Urothelium cell line (cell line): Measurements from ENCODE around the gene LTB.

Source experiments
- DNase-seq: peaks from one replicate; pipeline ENCODE4 v3.0.0; 2011; ENCODE audit warnings: low spot score, mixed read lengths
- FAIRE-seq: peaks from 2 replicates; lab custom pipeline; 2011; peaks lifted over from hg19 to GRCh38; lab: Jason Lieb, UNC

The LTB gene

DNA sequence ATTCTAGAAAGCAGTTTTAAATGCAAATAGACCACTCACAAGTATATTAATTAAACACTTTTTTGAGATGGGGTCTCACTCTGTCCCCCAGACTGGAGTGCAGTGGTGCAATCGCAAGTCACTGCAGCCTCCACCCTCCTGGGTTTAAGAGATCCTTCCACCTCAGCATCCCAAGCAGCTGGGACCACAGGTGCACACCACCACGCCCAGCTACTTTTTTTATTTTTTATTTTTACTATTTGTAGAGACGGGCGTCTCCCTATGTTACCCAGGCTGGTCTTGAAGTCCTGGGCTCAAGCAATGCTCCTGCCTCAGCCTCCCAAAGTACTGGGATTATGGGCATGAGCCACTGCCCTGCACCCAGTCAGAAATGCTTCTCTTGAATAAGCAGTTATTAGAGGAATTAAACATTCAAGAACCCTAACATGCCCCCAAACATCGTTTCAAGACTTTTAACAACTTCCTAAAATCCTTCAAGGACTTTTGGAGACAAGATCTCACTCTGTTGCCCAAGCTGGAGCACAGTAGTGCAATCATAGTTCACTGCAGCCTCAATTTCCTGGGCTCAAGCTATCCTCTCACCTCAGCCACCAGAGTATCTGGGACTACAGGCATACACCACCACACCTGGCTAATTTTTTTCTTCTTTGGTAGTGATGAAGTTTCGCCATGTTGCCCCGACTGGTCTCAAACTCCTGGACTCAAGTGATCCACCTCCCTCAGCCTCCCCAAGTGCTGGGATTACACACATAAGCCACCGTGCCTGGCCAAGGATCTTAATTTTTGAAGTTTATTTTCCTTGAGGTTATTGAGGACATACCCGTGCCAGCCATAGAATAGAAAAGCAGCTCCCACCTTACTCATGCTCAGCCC, 50.2 kb downstream of the LTB start:
- DNase-seq (no peak), FAIRE-seq (no peak)

DNA sequence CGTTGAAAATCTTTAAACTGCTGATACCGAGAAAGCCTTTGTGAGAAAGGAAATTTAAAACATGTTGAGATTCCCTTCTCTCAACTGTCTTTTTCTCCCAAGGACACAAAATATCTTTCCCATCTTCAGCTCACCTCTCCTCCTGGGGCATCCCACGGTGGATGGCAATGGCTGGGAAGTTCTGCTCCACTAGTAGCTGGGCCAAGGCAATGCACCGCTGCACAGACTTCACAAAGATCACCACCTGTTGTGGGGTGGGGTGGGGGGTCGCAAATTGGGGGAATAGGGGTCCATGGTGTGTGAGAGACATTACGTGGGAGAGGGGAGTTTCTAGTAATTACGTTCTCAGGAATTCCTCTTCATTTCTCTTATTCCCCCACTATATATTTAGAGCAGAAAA, 51.1 kb downstream of the LTB start:
- no peak for FAIRE-seq

DNA sequence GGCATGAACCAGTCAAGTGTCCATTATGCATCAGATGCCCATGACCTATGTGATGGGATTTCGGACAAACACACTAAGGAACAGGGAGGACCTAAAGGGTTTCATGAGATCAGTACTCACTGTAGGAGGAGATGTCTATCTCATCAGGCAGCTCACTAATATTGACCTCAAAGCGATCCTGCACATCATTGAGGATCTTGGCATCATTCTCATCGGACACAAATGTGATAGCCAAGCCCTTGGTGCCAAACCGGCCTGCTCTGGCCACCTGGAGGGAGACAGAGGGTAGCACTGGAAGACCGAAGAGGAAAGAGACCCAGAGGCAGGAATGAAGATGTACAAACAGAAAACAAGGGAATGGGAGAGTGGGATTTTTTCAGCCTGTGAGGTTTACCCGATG, 51.6 kb downstream of the LTB start:
- no peak for FAIRE-seq
- DNase-seq: no peak

More for the DNA sequence above, 51.1 kb downstream of the LTB start:
- DNase-seq: no peak
